Natural killer cell (primary cell): ENCODE data around the gene TOMM22. TPM values are rescaled to one million over a fixed set of nuclear protein-coding genes. Genes with fewer than 3 reads are reported as not detected.

Source experiments
- ATAC-seq, 3 donors: fragments of 150-1000 bp in 2 of 3; fragments of 200-7000 bp in 1 of 3; cut with Tn5 transposase; 1 replicate in 1 of 3; 2 replicates in 2 of 3; pipeline ENCODE4 v1.10.0; 2021; ENCODE audit warnings: mild to moderate bottlenecking in 2 of 3, moderate library complexity in 2 of 3
- DNase-seq, 2 donors: peaks; one replicate each; pipeline versions ENCODE4 v3.0.0 to v3.0.0-alpha.2; 2013 to 2021; ENCODE audit warnings: mixed read lengths in 1 of 2
- H3K27ac ChIP-seq: one replicate; pipeline ENCODE4 v1.5.1; 2013; ENCODE audit warnings: mild to moderate bottlenecking, low read length
- H3K27me3 ChIP-seq: one replicate; pipeline ENCODE4 v1.6.1; 2013; ENCODE audit warnings: low read length; ENCODE audit not compliant: control insufficient read depth, insufficient read depth
- H3K36me3 ChIP-seq: one replicate; pipeline ENCODE4 v1.6.1; 2013; ENCODE audit warnings: low read length; ENCODE audit not compliant: control insufficient read depth, insufficient read depth
- H3K4me1 ChIP-seq: one replicate; pipeline ENCODE4 v1.6.1; 2013; ENCODE audit warnings: low read length; ENCODE audit not compliant: control insufficient read depth, insufficient read depth
- H3K4me3 ChIP-seq: one replicate; pipeline ENCODE4 v1.5.1; 2013; ENCODE audit warnings: low read length
- H3K9me3 ChIP-seq: one replicate; pipeline ENCODE4 v1.6.1; 2013; ENCODE audit warnings: low read length; ENCODE audit not compliant: control insufficient read depth, insufficient read depth
- H3K27ac Mint-ChIP-seq, 2 donors: one replicate each; pipeline ENCODE4 v1.8.0; 2022; ENCODE audit warnings: mild to moderate bottlenecking in 2 of 2, mixed read lengths in 2 of 2, moderate library complexity in 1 of 2
- H3K27me3 Mint-ChIP-seq, 2 donors: one replicate each; pipeline ENCODE4 v1.8.0; 2022; ENCODE audit warnings: low read depth in 2 of 2, mixed read lengths in 2 of 2
- H3K36me3 Mint-ChIP-seq: one replicate; pipeline ENCODE4 v1.8.0; 2022; ENCODE audit warnings: mixed read lengths
- H3K4me1 Mint-ChIP-seq, 2 donors: one replicate each; pipeline ENCODE4 v1.8.0; 2022; ENCODE audit warnings: mixed read lengths in 2 of 2
- H3K4me3 Mint-ChIP-seq: one replicate; pipeline ENCODE4 v1.8.0; 2022; ENCODE audit warnings: mild to moderate bottlenecking, moderate library complexity, mixed read lengths
- H3K9me3 Mint-ChIP-seq, 2 donors: one replicate each; pipeline ENCODE4 v1.8.0; 2022; ENCODE audit warnings: mixed read lengths in 2 of 2
- CTCF ChIP-seq: fragments of 200-600 bp; IDR thresholded peaks from one replicate; pipeline ENCODE4 v1.8.0; 2022; ENCODE audit warnings: antibody characterized with exemption
- WGBS: methylation state at CpG from one replicate; pipeline ENCODE4 v1.1.7; 2013; ENCODE audit warnings: missing lambda C conversion rate; ENCODE audit not compliant: insufficient coverage; 5-methylcytosine and 5-hydroxymethylcytosine counted together
- intact Hi-C: fragments of 100-400 bp; cut with micrococcal nuclease; formaldehyde crosslinking; loops from one replicate; pipeline ENCODE4 v1.14.2; 2022
- total RNA-seq, 4 donors: library from RNA; stranded (reverse); fragments of 120-200 nt in 1 of 4; gene quantifications; one replicate each; pipeline versions ENCODE4 v1.2.3 to v1.2.4, GENCODE V29; 2013 to 2022

The TOMM22 gene
- total RNA-seq, 3 donors from 2014 or later (not counting 1 experiment from before 2014, with no cell fraction given) = 45.9 to 50.6 (median 47.5) TPM

- H3K27ac ChIP-seq = no peak overlapping the region
- H3K9me3 ChIP-seq = no peaks in the 10 kb centered on the region
- intact Hi-C loops = no loop called here
- no peaks in the 10 kb centered on the region for H3K27me3 ChIP-seq
- peaks cover 0 to 4% of the 10 kb centered on the region in 2 donors for H3K4me1 Mint-ChIP-seq
- TF ChIP-seq CTCF = no peak
- 92% methylated on average over 5 of the region's 5 CpGs for WGBS
- H3K27ac Mint-ChIP-seq = no peak overlapping the region
- no peak overlapping the region for H3K4me3 ChIP-seq
- H3K9me3 Mint-ChIP-seq = no peaks in the 10 kb centered on the region
- DNase-seq (no peak), ATAC-seq (no peak)
- H3K27me3 Mint-ChIP-seq = no peaks in the 10 kb centered on the region
- peaks cover 7% of the 10 kb centered on the region for H3K36me3 Mint-ChIP-seq
- no peak overlapping the region for H3K4me3 Mint-ChIP-seq
- no peaks in the 10 kb centered on the region for H3K4me1 ChIP-seq
- H3K36me3 ChIP-seq = peaks cover 12% of the 10 kb centered on the region
These were observed 6.9 kb upstream of the TOMM22 start for GRCh38 chr22:38674888-38675287.

GRCh38 chr22:38675833-38676232 is 5.9 kb upstream of the TOMM22 start:
- Histone ChIP-seq H3K36me3 (peaks cover 9% of the 10 kb centered on the region), H3K4me1 (no peaks in the 10 kb centered on the region), H3K4me3 (no peak overlapping the region), H3K27ac (no peak overlapping the region), H3K9me3 (no peaks in the 10 kb centered on the region), H3K27me3 (no peaks in the 10 kb centered on the region)
- no peak for TF ChIP-seq CTCF
- DNase-seq = no peak
- H3K9me3 Mint-ChIP-seq = no peaks in the 10 kb centered on the region
- no peak overlapping the region for H3K27ac Mint-ChIP-seq
- peaks cover 7% of the 10 kb centered on the region for H3K36me3 Mint-ChIP-seq
- H3K27me3 Mint-ChIP-seq = no peaks in the 10 kb centered on the region
- peaks cover 0 to 4% of the 10 kb centered on the region in 2 donors for H3K4me1 Mint-ChIP-seq
- H3K4me3 Mint-ChIP-seq = no peak overlapping the region
- intact Hi-C loops = no loop called here
- WGBS = 100% methylated on average over 3 of the region's 3 CpGs
- no peak for ATAC-seq

GRCh38 chr22:38684895-38685294 is 3.1 kb downstream of the TOMM22 start:
- no peaks in the 10 kb centered on the region for H3K36me3 Mint-ChIP-seq
- no peak overlapping the region for H3K4me3 Mint-ChIP-seq
- DNase-seq (no peak), ATAC-seq (no peak)
- no peaks in the 10 kb centered on the region for H3K27me3 ChIP-seq
- no peak for TF ChIP-seq CTCF
- no peak overlapping the region for H3K4me3 ChIP-seq
- no peak overlapping the region for H3K27ac Mint-ChIP-seq
- H3K27me3 Mint-ChIP-seq = no peaks in the 10 kb centered on the region
- H3K9me3 ChIP-seq = no peaks in the 10 kb centered on the region
- H3K4me1 ChIP-seq = peaks cover 14% of the 10 kb centered on the region
- intact Hi-C loops = loop anchor here (5.0 kb wide), 1 partner anchor 633 kb away; no protein-coding TSS in a partner anchor
- H3K9me3 Mint-ChIP-seq = no peaks in the 10 kb centered on the region
- peaks cover 15 to 16% of the 10 kb centered on the region in 2 donors for H3K4me1 Mint-ChIP-seq
- no peak overlapping the region for H3K27ac ChIP-seq
- 97% methylated on average over 9 of the region's 9 CpGs for WGBS
- H3K36me3 ChIP-seq = peaks cover 48% of the 10 kb centered on the region

GRCh38 chr22:38685761-38686160 is 4.0 kb downstream of the TOMM22 start:
- intact Hi-C loops = no loop called here
- H3K4me1 ChIP-seq = peaks cover 14% of the 10 kb centered on the region
- H3K4me3 ChIP-seq = no peak overlapping the region
- Mint-ChIP-seq H3K27me3 (no peaks in the 10 kb centered on the region), H3K27ac (no peak overlapping the region), H3K4me3 (no peak overlapping the region), H3K9me3 (no peaks in the 10 kb centered on the region), H3K4me1 (peaks cover 15 to 16% of the 10 kb centered on the region in 2 donors), H3K36me3 (no peaks in the 10 kb centered on the region)
- DNase-seq = no peak
- H3K27ac ChIP-seq = no peak overlapping the region
- WGBS = 100% methylated on average over 1 of the region's 1 CpG
- no peak for TF ChIP-seq CTCF
- H3K36me3 ChIP-seq = peaks cover 48% of the 10 kb centered on the region
- ATAC-seq = no peak
- no peaks in the 10 kb centered on the region for H3K27me3 ChIP-seq
- H3K9me3 ChIP-seq = no peaks in the 10 kb centered on the region
